Liver (tissue), 3 donors: ENCODE measurements around the gene IRF4.

Experiments
- CTCF ChIP-seq: fragments of 150-350 bp; IDR thresholded peaks from 2 replicates; pipeline ENCODE4 v1.5.1; 2017; ENCODE audit warnings: improper control_type of control experiment, low read depth, low read length; ENCODE audit not compliant: missing input control
- FOXA1 ChIP-seq: IDR thresholded peaks from 2 replicates; pipeline ENCODE4 v1.6.1; 2016; ENCODE audit warnings: antibody characterized with exemption
- GABPA ChIP-seq, 2 donors: IDR thresholded peaks in 1 of 2; conservative IDR thresholded peaks in 1 of 2; 2 replicates each; pipeline ENCODE4 v1.6.1; 2016; ENCODE audit warnings: antibody characterized with exemption in 2 of 2, mild to moderate bottlenecking in 1 of 2, moderate library complexity in 1 of 2
- HNF4A ChIP-seq, 2 donors: conservative IDR thresholded peaks; 2 replicates each; pipeline ENCODE4 v1.6.1; 2016; ENCODE audit warnings: antibody characterized with exemption in 2 of 2, mild to moderate bottlenecking in 2 of 2
- JUND ChIP-seq, 2 donors: IDR thresholded peaks; 2 replicates each; pipeline ENCODE4 v1.6.1; 2016; ENCODE audit warnings: antibody characterized with exemption in 2 of 2
- MAX ChIP-seq: IDR thresholded peaks from 2 replicates; pipeline ENCODE4 v1.6.1; 2016; ENCODE audit warnings: antibody characterized with exemption
- RXRA ChIP-seq, 2 donors: IDR thresholded peaks; 2 replicates each; pipeline ENCODE4 v1.6.1; 2017 to 2018; ENCODE audit warnings: antibody characterized with exemption in 2 of 2, mild to moderate bottlenecking in 1 of 2
- YY1 ChIP-seq: IDR thresholded peaks from 2 replicates; pipeline ENCODE4 v1.6.1; 2016; ENCODE audit warnings: antibody characterized with exemption, mild to moderate bottlenecking
- ZBTB33 ChIP-seq: IDR thresholded peaks from 2 replicates; pipeline ENCODE4 v1.6.1; 2016; ENCODE audit warnings: antibody characterized with exemption
- TF ChIP-seq, protein P1 (sequence below): IDR thresholded peaks from 2 replicates; pipeline ENCODE4 v1.6.1; 2016; ENCODE audit warnings: antibody characterized with exemption, mild to moderate bottlenecking
- donor health status: healthy.
- donor health status: healthy.

DNA sequence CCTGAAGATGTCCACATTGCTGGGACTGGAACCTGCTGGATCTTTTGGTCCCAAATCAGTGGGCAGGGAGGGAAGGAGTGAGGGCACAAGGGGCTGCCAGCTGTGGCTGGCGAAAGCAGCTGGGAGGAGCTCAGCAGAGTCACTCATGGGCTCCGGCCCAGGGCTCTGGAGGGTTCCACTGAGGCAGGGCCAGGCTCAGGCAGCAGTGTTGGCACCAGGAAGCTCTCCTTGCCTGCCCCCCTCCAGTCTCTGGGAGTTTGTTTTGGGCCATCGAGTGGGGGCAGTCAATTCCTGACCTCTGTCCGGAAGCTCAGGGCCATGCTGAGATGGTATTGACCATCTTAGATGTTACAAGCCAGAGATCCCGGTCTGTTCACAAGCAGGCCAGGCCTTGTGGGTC lies 39.1 kb upstream of the IRF4 start:
- TF ChIP-seq JUND (IDR thresholded peaks at IDR 0.05) (no peak), YY1 (no peak), GABPA (IDR thresholded peaks at IDR 0.05 in 1 of 2, conservative IDR thresholded peaks at IDR 0.05 in 1 of 2) (no peak), CTCF (no peak), MAX (no peak), HNF4A (conservative IDR thresholded peaks at IDR 0.05) (no peak), ZBTB33 (no peak), RXRA (IDR thresholded peaks at IDR 0.05) (no peak), FOXA1 (no peak)
- TF ChIP-seq, protein P1, sequence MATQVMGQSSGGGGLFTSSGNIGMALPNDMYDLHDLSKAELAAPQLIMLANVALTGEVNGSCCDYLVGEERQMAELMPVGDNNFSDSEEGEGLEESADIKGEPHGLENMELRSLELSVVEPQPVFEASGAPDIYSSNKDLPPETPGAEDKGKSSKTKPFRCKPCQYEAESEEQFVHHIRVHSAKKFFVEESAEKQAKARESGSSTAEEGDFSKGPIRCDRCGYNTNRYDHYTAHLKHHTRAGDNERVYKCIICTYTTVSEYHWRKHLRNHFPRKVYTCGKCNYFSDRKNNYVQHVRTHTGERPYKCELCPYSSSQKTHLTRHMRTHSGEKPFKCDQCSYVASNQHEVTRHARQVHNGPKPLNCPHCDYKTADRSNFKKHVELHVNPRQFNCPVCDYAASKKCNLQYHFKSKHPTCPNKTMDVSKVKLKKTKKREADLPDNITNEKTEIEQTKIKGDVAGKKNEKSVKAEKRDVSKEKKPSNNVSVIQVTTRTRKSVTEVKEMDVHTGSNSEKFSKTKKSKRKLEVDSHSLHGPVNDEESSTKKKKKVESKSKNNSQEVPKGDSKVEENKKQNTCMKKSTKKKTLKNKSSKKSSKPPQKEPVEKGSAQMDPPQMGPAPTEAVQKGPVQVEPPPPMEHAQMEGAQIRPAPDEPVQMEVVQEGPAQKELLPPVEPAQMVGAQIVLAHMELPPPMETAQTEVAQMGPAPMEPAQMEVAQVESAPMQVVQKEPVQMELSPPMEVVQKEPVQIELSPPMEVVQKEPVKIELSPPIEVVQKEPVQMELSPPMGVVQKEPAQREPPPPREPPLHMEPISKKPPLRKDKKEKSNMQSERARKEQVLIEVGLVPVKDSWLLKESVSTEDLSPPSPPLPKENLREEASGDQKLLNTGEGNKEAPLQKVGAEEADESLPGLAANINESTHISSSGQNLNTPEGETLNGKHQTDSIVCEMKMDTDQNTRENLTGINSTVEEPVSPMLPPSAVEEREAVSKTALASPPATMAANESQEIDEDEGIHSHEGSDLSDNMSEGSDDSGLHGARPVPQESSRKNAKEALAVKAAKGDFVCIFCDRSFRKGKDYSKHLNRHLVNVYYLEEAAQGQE: no peak
